Activated naive CD8-positive, alpha-beta T cell treated with anti-CD3 and anti-CD28 coated beads for 36 hours (primary cell): ENCODE data around the gene CHEK2. TPM values are rescaled to one million over a fixed set of nuclear protein-coding genes. Genes with fewer than 3 reads are reported as not detected.
A peak's percentile ranks its signal among the peaks of the same experiment; 100 is the strongest.

ENCODE experiments used
- DNase-seq: peaks from one replicate; pipeline ENCODE4 v3.0.0; 2021
- H3K27ac Mint-ChIP-seq: one replicate; pipeline ENCODE4 v1.8.0; 2022; ENCODE audit warnings: mild to moderate bottlenecking, moderate library complexity, mixed read lengths
- H3K27me3 Mint-ChIP-seq: one replicate; pipeline ENCODE4 v1.8.0; 2022; ENCODE audit warnings: mild to moderate bottlenecking, mixed read lengths
- H3K36me3 Mint-ChIP-seq: one replicate; pipeline ENCODE4 v1.8.0; 2021; ENCODE audit warnings: mild to moderate bottlenecking, mixed read lengths
- H3K4me1 Mint-ChIP-seq: one replicate; pipeline ENCODE4 v1.8.0; 2021; ENCODE audit warnings: mixed read lengths
- H3K4me3 Mint-ChIP-seq: one replicate; pipeline ENCODE4 v1.8.0; 2022; ENCODE audit warnings: mild to moderate bottlenecking, moderate library complexity, mixed read lengths
- H3K9me3 Mint-ChIP-seq: one replicate; pipeline ENCODE4 v1.8.0; 2022; ENCODE audit warnings: mixed read lengths
- total RNA-seq, 2 experiments: library from RNA; stranded (reverse); gene quantifications; one replicate each; pipeline ENCODE4 v1.2.3, GENCODE V29; 2021

Gene CHEK2
- 10 to 100 TPM; 11.2 to 11.8 TPM for total RNA-seq

GRCh38 chr22:28741785-28742561 is at the start of gene CHEK2, which contains the start of gene HSCB:
Gene CHEK2, minus strand, starts transcription at chr22:28741820. Its CDS starts 7,099 bp downstream, at chr22:28734721.
Gene HSCB, plus strand, starts transcription at chr22:28742039. Its CDS starts 57 bp downstream, at chr22:28742096.
- Mint-ChIP-seq H3K9me3 (no peaks in the 10 kb centered on the region), H3K4me1 (peaks cover 16% of the 10 kb centered on the region), H3K36me3 (peaks cover 14% of the 10 kb centered on the region), H3K27ac (peak within 1 kb of the TSS; percentile 82), H3K4me3 (peak within 1 kb of the TSS; percentile 80), H3K27me3 (no peaks in the 10 kb centered on the region)
- DNase-seq: peak; percentile 97

- no peak overlapping the region for H3K27ac Mint-ChIP-seq
- no peaks in the 10 kb centered on the region for H3K27me3 Mint-ChIP-seq
- H3K9me3 Mint-ChIP-seq: no peaks in the 10 kb centered on the region
- DNase-seq: no peak
- H3K4me3 Mint-ChIP-seq: no peak overlapping the region
- peaks cover 47% of the 10 kb centered on the region for H3K4me1 Mint-ChIP-seq
- H3K36me3 Mint-ChIP-seq: peaks cover 33% of the 10 kb centered on the region
Measured at GRCh38 chr22:28791124-28791523, 49.5 kb upstream of the CHEK2 start.

GRCh38 chr22:28788601-28789000 is 47.0 kb upstream of the CHEK2 start:
- Mint-ChIP-seq H3K4me1 (peaks cover 28% of the 10 kb centered on the region), H3K36me3 (peaks cover 25% of the 10 kb centered on the region), H3K4me3 (no peak overlapping the region), H3K27me3 (no peaks in the 10 kb centered on the region), H3K27ac (no peak overlapping the region), H3K9me3 (no peaks in the 10 kb centered on the region)
- DNase-seq: no peak

GRCh38 chr22:28783786-28784671 is 42.4 kb upstream of the CHEK2 start:
- H3K27me3 Mint-ChIP-seq: no peaks in the 10 kb centered on the region
- H3K4me1 Mint-ChIP-seq: peaks cover 8% of the 10 kb centered on the region
- no peaks in the 10 kb centered on the region for H3K9me3 Mint-ChIP-seq
- no peak overlapping the region for H3K27ac Mint-ChIP-seq
- peaks cover 19% of the 10 kb centered on the region for H3K36me3 Mint-ChIP-seq
- H3K4me3 Mint-ChIP-seq: no peak overlapping the region
- DNase-seq: no peak

- peaks cover 19% of the 10 kb centered on the region for H3K36me3 Mint-ChIP-seq
- H3K27me3 Mint-ChIP-seq: no peaks in the 10 kb centered on the region
- H3K27ac Mint-ChIP-seq: no peak overlapping the region
- H3K4me1 Mint-ChIP-seq: peaks cover 19% of the 10 kb centered on the region
- no peak for DNase-seq
- H3K9me3 Mint-ChIP-seq: no peaks in the 10 kb centered on the region
- H3K4me3 Mint-ChIP-seq: no peak overlapping the region
Measured at GRCh38 chr22:28780296-28780695, 38.7 kb upstream of the CHEK2 start.

GRCh38 chr22:28779833-28780232 is 38.2 kb upstream of the CHEK2 start:
- no peak for DNase-seq
- peaks cover 21% of the 10 kb centered on the region for H3K4me1 Mint-ChIP-seq
- H3K27me3 Mint-ChIP-seq: no peaks in the 10 kb centered on the region
- no peak overlapping the region for H3K27ac Mint-ChIP-seq
- no peaks in the 10 kb centered on the region for H3K9me3 Mint-ChIP-seq
- no peak overlapping the region for H3K4me3 Mint-ChIP-seq
- H3K36me3 Mint-ChIP-seq: peaks cover 17% of the 10 kb centered on the region

GRCh38 chr22:28774378-28774777 is 32.8 kb upstream of the CHEK2 start:
- no peaks in the 10 kb centered on the region for H3K27me3 Mint-ChIP-seq
- no peak overlapping the region for H3K27ac Mint-ChIP-seq
- H3K36me3 Mint-ChIP-seq: peaks cover 23% of the 10 kb centered on the region
- no peak for DNase-seq
- H3K4me3 Mint-ChIP-seq: peak overlapping the region; percentile 61
- peaks cover 4% of the 10 kb centered on the region for H3K9me3 Mint-ChIP-seq
- peaks cover 27% of the 10 kb centered on the region for H3K4me1 Mint-ChIP-seq

- Mint-ChIP-seq H3K9me3 (peaks cover 4% of the 10 kb centered on the region), H3K4me3 (peak overlapping the region; percentile 91), H3K36me3 (peaks cover 23% of the 10 kb centered on the region), H3K4me1 (peaks cover 25% of the 10 kb centered on the region), H3K27me3 (no peaks in the 10 kb centered on the region), H3K27ac (peak overlapping the region; percentile 94)
- no peak for DNase-seq
Measured at GRCh38 chr22:28773461-28773867, 31.8 kb upstream of the CHEK2 start.

- H3K4me1 Mint-ChIP-seq: peaks cover 20% of the 10 kb centered on the region
- peak within 1 kb of the TSS; percentile 94 for H3K27ac Mint-ChIP-seq
- H3K9me3 Mint-ChIP-seq: peaks cover 4% of the 10 kb centered on the region
Measured at GRCh38 chr22:28772633-28773460, 31.2 kb upstream of the CHEK2 start, which contains the start of gene CCDC117. Gene CCDC117, plus strand, starts transcription at chr22:28772695. Its CDS starts 155 bp downstream, at chr22:28772850.

GRCh38 chr22:28771195-28771791 is 29.7 kb upstream of the CHEK2 start:
- DNase-seq: no peak
- Mint-ChIP-seq H3K9me3 (peaks cover 4% of the 10 kb centered on the region), H3K4me1 (peaks cover 17% of the 10 kb centered on the region), H3K27me3 (no peaks in the 10 kb centered on the region), H3K4me3 (no peak overlapping the region), H3K36me3 (peaks cover 18% of the 10 kb centered on the region), H3K27ac (no peak overlapping the region)

More at GRCh38 chr22:28772633-28773460, 31.2 kb upstream of the CHEK2 start, which contains the start of gene CCDC117:
- Mint-ChIP-seq H3K4me3 (peak within 1 kb of the TSS; percentile 91), H3K36me3 (peaks cover 22% of the 10 kb centered on the region), H3K27me3 (no peaks in the 10 kb centered on the region)
- DNase-seq: peak; percentile 92

- H3K9me3 Mint-ChIP-seq: peaks cover 4% of the 10 kb centered on the region
- H3K36me3 Mint-ChIP-seq: peaks cover 7% of the 10 kb centered on the region
Measured at GRCh38 chr22:28769394-28770085, 27.9 kb upstream of the CHEK2 start.

GRCh38 chr22:28768701-28769393 is 27.2 kb upstream of the CHEK2 start:
- H3K4me3 Mint-ChIP-seq: no peak overlapping the region
- H3K27ac Mint-ChIP-seq: no peak overlapping the region
- peaks cover 4% of the 10 kb centered on the region for H3K9me3 Mint-ChIP-seq
- H3K27me3 Mint-ChIP-seq: no peaks in the 10 kb centered on the region
- no peak for DNase-seq
- peaks cover 7% of the 10 kb centered on the region for H3K4me1 Mint-ChIP-seq
- H3K36me3 Mint-ChIP-seq: peaks cover 5% of the 10 kb centered on the region

More at GRCh38 chr22:28769394-28770085, 27.9 kb upstream of the CHEK2 start:
- H3K27me3 Mint-ChIP-seq: no peaks in the 10 kb centered on the region
- H3K4me3 Mint-ChIP-seq: no peak overlapping the region
- H3K4me1 Mint-ChIP-seq: peaks cover 9% of the 10 kb centered on the region
- no peak for DNase-seq
- no peak overlapping the region for H3K27ac Mint-ChIP-seq

GRCh38 chr22:28766628-28767027 is 25.0 kb upstream of the CHEK2 start:
- H3K4me3 Mint-ChIP-seq: no peak overlapping the region
- peaks cover 4% of the 10 kb centered on the region for H3K9me3 Mint-ChIP-seq
- no peak overlapping the region for H3K27ac Mint-ChIP-seq
- DNase-seq: no peak
- no peaks in the 10 kb centered on the region for H3K4me1 Mint-ChIP-seq
- H3K36me3 Mint-ChIP-seq: no peaks in the 10 kb centered on the region
- no peaks in the 10 kb centered on the region for H3K27me3 Mint-ChIP-seq
